ENCODE measurements around the gene SYNPO2L.
"Not testable (repeated sequence)": the region's sequence is repeated elsewhere in the genome, so short reads cannot be mapped to it uniquely, and the experiment has no call there.

GRCh38 chr10:73620974-73621373, 34.9 kb downstream of the SYNPO2L start:
- TF ChIP-seq, protein P1, sequence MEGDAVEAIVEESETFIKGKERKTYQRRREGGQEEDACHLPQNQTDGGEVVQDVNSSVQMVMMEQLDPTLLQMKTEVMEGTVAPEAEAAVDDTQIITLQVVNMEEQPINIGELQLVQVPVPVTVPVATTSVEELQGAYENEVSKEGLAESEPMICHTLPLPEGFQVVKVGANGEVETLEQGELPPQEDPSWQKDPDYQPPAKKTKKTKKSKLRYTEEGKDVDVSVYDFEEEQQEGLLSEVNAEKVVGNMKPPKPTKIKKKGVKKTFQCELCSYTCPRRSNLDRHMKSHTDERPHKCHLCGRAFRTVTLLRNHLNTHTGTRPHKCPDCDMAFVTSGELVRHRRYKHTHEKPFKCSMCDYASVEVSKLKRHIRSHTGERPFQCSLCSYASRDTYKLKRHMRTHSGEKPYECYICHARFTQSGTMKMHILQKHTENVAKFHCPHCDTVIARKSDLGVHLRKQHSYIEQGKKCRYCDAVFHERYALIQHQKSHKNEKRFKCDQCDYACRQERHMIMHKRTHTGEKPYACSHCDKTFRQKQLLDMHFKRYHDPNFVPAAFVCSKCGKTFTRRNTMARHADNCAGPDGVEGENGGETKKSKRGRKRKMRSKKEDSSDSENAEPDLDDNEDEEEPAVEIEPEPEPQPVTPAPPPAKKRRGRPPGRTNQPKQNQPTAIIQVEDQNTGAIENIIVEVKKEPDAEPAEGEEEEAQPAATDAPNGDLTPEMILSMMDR (IDR thresholded peaks at IDR 0.05) = not testable (repeated sequence)
- not testable (repeated sequence) for TF ChIP-seq POLR2A (IDR thresholded peaks at IDR 0.05)

Data from ovary (tissue), 3 donors.